CD14-positive monocyte (primary cell): ENCODE data around the gene ZNF277. TPM values are rescaled to one million over a fixed set of nuclear protein-coding genes. Genes with fewer than 3 reads are reported as not detected.

Experiments
- DNase-seq, 3 donors: peaks; one replicate each; pipeline ENCODE4 v3.0.0-alpha.2; 2011 to 2022
- H2AFZ ChIP-seq: 2 replicates; pipeline ENCODE4 v1.6.0; 2012; ENCODE audit warnings: mild to moderate bottlenecking, low read depth, low read length, inconsistent platforms; ENCODE audit not compliant: insufficient read depth, poor library complexity, severe bottlenecking
- H3K27ac ChIP-seq, 2 donors: 1 replicate in 1 of 2; 2 replicates in 1 of 2; pipeline ENCODE4 v1.5.1; 2012 to 2013; ENCODE audit warnings: low read length in 2 of 2, control low read depth in 1 of 2, inconsistent platforms in 1 of 2, low read depth in 1 of 2, mild to moderate bottlenecking in 1 of 2
- H3K27me3 ChIP-seq, 2 donors: one replicate each; pipeline versions ENCODE4 v1.6.0 to v1.6.1; 2011 to 2013; ENCODE audit warnings: low read length in 2 of 2; ENCODE audit not compliant: control insufficient read depth in 2 of 2, insufficient read depth in 2 of 2
- H3K36me3 ChIP-seq, 2 donors: replicated peaks in 1 of 2; 1 replicate in 1 of 2; 2 replicates in 1 of 2; pipeline versions ENCODE4 v1.5.1 to v1.6.1; 2012 to 2013; ENCODE audit warnings: low read length in 2 of 2, control low read depth in 1 of 2, inconsistent platforms in 1 of 2, mild to moderate bottlenecking in 1 of 2; ENCODE audit not compliant: insufficient read depth in 2 of 2, control insufficient read depth in 1 of 2
- H3K4me1 ChIP-seq, 2 donors: 1 replicate in 1 of 2; 2 replicates in 1 of 2; pipeline versions ENCODE4 v1.5.1 to v1.6.1; 2012 to 2013; ENCODE audit warnings: low read length in 2 of 2, control low read depth in 1 of 2, inconsistent platforms in 1 of 2, mild to moderate bottlenecking in 1 of 2, moderate library complexity in 1 of 2; ENCODE audit not compliant: insufficient read depth in 2 of 2, control insufficient read depth in 1 of 2
- H3K4me2 ChIP-seq: replicated peaks from 2 replicates; pipeline ENCODE3; 2012; ENCODE audit warnings: low read length, moderate library complexity, mild to moderate bottlenecking; ENCODE audit not compliant: poor library complexity, severe bottlenecking; ENCODE audit errors: extremely low read depth
- H3K4me3 ChIP-seq, 3 experiments: fragments of 200-600 bp in 1 of 3; sonication (generic) in 1 of 3; replicated peaks in 1 of 3; 1 replicate in 2 of 3; 2 replicates in 1 of 3; pipeline ENCODE4 v1.5.1; 2011 to 2013; ENCODE audit warnings: low read length in 3 of 3, mild to moderate bottlenecking in 3 of 3, control low read depth in 2 of 3, low read depth in 2 of 3, inconsistent platforms in 1 of 3, moderate library complexity in 1 of 3
- H3K79me2 ChIP-seq: 2 replicates; pipeline ENCODE4 v1.6.0; 2012; ENCODE audit warnings: mild to moderate bottlenecking, control low read depth, inconsistent platforms, low read length, moderate library complexity; ENCODE audit not compliant: insufficient read depth
- H3K9ac ChIP-seq: 2 replicates; pipeline ENCODE4 v1.6.0; 2017; ENCODE audit warnings: low read length, mild to moderate bottlenecking; ENCODE audit not compliant: insufficient read depth, poor library complexity, severe bottlenecking
- H3K9me3 ChIP-seq, 2 donors: replicated peaks in 1 of 2; 1 replicate in 1 of 2; 2 replicates in 1 of 2; pipeline versions ENCODE4 v1.5.1 to v1.6.1; 2012 to 2013; ENCODE audit warnings: low read length in 2 of 2, control low read depth in 1 of 2; ENCODE audit not compliant: control insufficient read depth in 1 of 2, insufficient read depth in 1 of 2
- H4K20me1 ChIP-seq: 2 replicates; pipeline ENCODE4 v1.6.0; 2012; ENCODE audit warnings: mild to moderate bottlenecking, low read length, control low read depth, moderate library complexity; ENCODE audit not compliant: insufficient read depth
- H3K27ac Mint-ChIP-seq, 7 donors: one replicate each; pipeline ENCODE4 v1.8.0; 2020; ENCODE audit warnings: mild to moderate bottlenecking in 7 of 7, mixed read lengths in 7 of 7, moderate library complexity in 6 of 7, inconsistent platforms in 2 of 7
- H3K27me3 Mint-ChIP-seq, 3 donors: one replicate each; pipeline ENCODE4 v1.8.0; 2021 to 2022; ENCODE audit warnings: low read depth in 3 of 3, mild to moderate bottlenecking in 3 of 3, mixed read lengths in 3 of 3, moderate library complexity in 3 of 3, inconsistent platforms in 1 of 3
- H3K36me3 Mint-ChIP-seq, 2 donors: one replicate each; pipeline ENCODE4 v1.8.0; 2020; ENCODE audit warnings: mixed read lengths in 2 of 2, inconsistent platforms in 1 of 2, mild to moderate bottlenecking in 1 of 2
- H3K4me1 Mint-ChIP-seq: one replicate; pipeline ENCODE4 v1.8.0; 2020; ENCODE audit warnings: mild to moderate bottlenecking, mixed read lengths
- H3K4me3 Mint-ChIP-seq, 2 donors: one replicate each; pipeline ENCODE4 v1.8.0; 2020; ENCODE audit warnings: mild to moderate bottlenecking in 2 of 2, mixed read lengths in 2 of 2, moderate library complexity in 1 of 2
- H3K9me3 Mint-ChIP-seq, 7 donors: one replicate each; pipeline ENCODE4 v1.8.0; 2020 to 2022; ENCODE audit warnings: mixed read lengths in 7 of 7, mild to moderate bottlenecking in 6 of 7, moderate library complexity in 6 of 7, inconsistent platforms in 2 of 7
- WGBS: methylation state at CpG from one replicate; pipeline ENCODE4 v1.1.5; 2013; ENCODE audit warnings: missing lambda C conversion rate; ENCODE audit not compliant: insufficient coverage; 5-methylcytosine and 5-hydroxymethylcytosine counted together
- intact Hi-C, 2 donors: fragments of 100-400 bp; cut with micrococcal nuclease; formaldehyde crosslinking; loops; one replicate each; pipeline versions ENCODE4 v1.15.0 to v1.15.1; 2023
- polyA plus RNA-seq, 3 donors: library from polyadenylated mRNA; depleted of rRNA in 1 of 3; unstranded in 2 of 3; stranded (reverse) in 1 of 3; fragments of 300-500 nt in 2 of 3; fragments of >200 nt in 1 of 3; fragmentation: Illumina TruSeq in 2 of 3; gene quantifications; 1 replicate in 2 of 3; 2 replicates in 1 of 3; pipeline ENCODE4 v1.2.3, GENCODE V29; 2012 to 2021
- TF ChIP-seq, protein P1 (sequence below): fragments of 200-600 bp; IDR thresholded peaks from one replicate; pipeline ENCODE4 v1.8.0; 2022; ENCODE audit warnings: antibody characterized with exemption, mild to moderate bottlenecking

ZNF277 gene
- polyA plus RNA-seq, 3 donors = 17.5 to 20.7 (median 20.0) TPM

DNA sequence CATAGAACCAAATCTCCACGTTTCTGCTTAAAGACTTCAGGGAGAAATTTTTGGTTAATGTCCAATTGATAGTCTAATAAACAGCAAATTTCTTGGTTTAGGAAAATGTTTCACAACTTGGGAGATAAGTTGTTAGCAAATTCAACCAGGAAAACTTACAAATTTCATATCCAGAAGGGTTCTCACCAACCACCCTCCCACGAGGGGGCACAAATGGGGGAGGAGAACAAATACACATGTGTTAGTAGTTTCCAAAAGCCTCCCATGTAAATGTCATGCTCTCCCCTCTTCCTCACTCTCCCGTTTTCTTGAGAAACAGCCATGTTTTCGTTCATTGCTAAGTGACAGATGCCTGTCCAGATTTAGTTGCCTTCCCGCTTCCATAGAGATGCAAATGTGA lies 10.8 kb upstream of the ZNF277 start:
- H3K9me3 Mint-ChIP-seq = peaks cover 0 to 9% (median 3%) of the 10 kb centered on the region in 7 donors
- peaks cover 0 to 4% of the 10 kb centered on the region in 2 donors for H3K4me1 ChIP-seq
- TF ChIP-seq, protein P1, sequence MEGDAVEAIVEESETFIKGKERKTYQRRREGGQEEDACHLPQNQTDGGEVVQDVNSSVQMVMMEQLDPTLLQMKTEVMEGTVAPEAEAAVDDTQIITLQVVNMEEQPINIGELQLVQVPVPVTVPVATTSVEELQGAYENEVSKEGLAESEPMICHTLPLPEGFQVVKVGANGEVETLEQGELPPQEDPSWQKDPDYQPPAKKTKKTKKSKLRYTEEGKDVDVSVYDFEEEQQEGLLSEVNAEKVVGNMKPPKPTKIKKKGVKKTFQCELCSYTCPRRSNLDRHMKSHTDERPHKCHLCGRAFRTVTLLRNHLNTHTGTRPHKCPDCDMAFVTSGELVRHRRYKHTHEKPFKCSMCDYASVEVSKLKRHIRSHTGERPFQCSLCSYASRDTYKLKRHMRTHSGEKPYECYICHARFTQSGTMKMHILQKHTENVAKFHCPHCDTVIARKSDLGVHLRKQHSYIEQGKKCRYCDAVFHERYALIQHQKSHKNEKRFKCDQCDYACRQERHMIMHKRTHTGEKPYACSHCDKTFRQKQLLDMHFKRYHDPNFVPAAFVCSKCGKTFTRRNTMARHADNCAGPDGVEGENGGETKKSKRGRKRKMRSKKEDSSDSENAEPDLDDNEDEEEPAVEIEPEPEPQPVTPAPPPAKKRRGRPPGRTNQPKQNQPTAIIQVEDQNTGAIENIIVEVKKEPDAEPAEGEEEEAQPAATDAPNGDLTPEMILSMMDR = no peak
- no peak overlapping the region for H2AFZ ChIP-seq
- 100% methylated on average over 3 of the region's 5 CpGs for WGBS
- H3K27ac Mint-ChIP-seq = no peak overlapping the region
- H3K9me3 ChIP-seq = no peaks in the 10 kb centered on the region
- H3K36me3 ChIP-seq = no peaks in the 10 kb centered on the region
- H4K20me1 ChIP-seq = no peaks in the 10 kb centered on the region
- peaks cover 1 to 6% (median 3%) of the 10 kb centered on the region in 3 donors for H3K27me3 Mint-ChIP-seq
- H3K79me2 ChIP-seq = no peaks in the 10 kb centered on the region
- no peak overlapping the region for H3K9ac ChIP-seq
- no peaks in the 10 kb centered on the region for H3K36me3 Mint-ChIP-seq
- H3K4me1 Mint-ChIP-seq = peaks cover 10% of the 10 kb centered on the region
- DNase-seq = no peak
- intact Hi-C loops = no loop called here
- H3K4me2 ChIP-seq = no peak overlapping the region
- H3K4me3 Mint-ChIP-seq = no peak overlapping the region
- H3K27me3 ChIP-seq = no peaks in the 10 kb centered on the region
- H3K4me3 ChIP-seq = no peak overlapping the region
- no peak overlapping the region for H3K27ac ChIP-seq

DNA sequence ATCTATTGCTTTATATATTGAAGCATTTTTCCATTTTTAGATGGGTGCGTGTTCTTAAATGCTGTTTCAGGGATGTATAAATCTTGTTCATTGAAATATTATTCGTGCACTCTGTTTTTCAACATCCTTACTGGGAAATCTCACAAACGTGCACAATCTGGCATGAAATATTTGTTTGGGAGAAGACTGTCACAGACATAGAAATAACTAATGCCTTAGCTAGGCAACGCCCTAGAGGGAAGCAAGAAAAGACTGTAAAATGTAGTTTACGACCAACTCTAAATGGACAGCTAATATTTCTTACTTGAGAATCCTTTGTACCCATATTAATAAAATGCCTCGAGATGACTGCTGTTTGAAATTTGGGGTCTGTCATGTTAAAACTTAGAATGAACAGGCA lies 9.2 kb upstream of the ZNF277 start:
- intact Hi-C loops = no loop called here
- H3K9me3 Mint-ChIP-seq = peaks cover 0 to 9% (median 3%) of the 10 kb centered on the region in 7 donors
- Histone ChIP-seq H3K4me1 (peaks cover 0 to 4% of the 10 kb centered on the region in 2 donors), H3K9me3 (no peaks in the 10 kb centered on the region), H3K9ac (no peak overlapping the region), H4K20me1 (no peaks in the 10 kb centered on the region), H3K27ac (no peak overlapping the region), H3K4me3 (no peak overlapping the region), H3K79me2 (no peaks in the 10 kb centered on the region), H2AFZ (no peak overlapping the region), H3K36me3 (no peaks in the 10 kb centered on the region), H3K4me2 (no peak overlapping the region), H3K27me3 (peaks cover 4% of the 10 kb centered on the region in 2 donors)
- TF ChIP-seq, protein P1 = no peak
- DNase-seq = no peak
- H3K4me3 Mint-ChIP-seq = no peak overlapping the region
- no CpG with 5 or more reads among the region's 6 CpGs for WGBS
- H3K27ac Mint-ChIP-seq = no peak overlapping the region
- peaks cover 7% of the 10 kb centered on the region for H3K4me1 Mint-ChIP-seq
- H3K27me3 Mint-ChIP-seq = peaks cover 2 to 12% (median 7%) of the 10 kb centered on the region in 3 donors
- no peaks in the 10 kb centered on the region for H3K36me3 Mint-ChIP-seq
